Neuronal stem cell (in vitro differentiated cells): ENCODE measurements around the gene IL32.

ENCODE experiments used
- DNase-seq: peaks from one replicate; pipeline ENCODE4 v3.0.0-alpha.2; 2013; ENCODE audit warnings: low spot score
- H2AFZ ChIP-seq: one replicate; pipeline ENCODE4 v1.6.1; 2013; ENCODE audit warnings: mild to moderate bottlenecking, low read length, inconsistent platforms
- H2AK5ac ChIP-seq: 2 replicates; pipeline ENCODE4 v1.6.1; 2013; ENCODE audit warnings: low read depth, mild to moderate bottlenecking, inconsistent platforms, low read length, moderate library complexity, mixed read lengths
- H2BK120ac ChIP-seq: 2 replicates; pipeline ENCODE4 v1.6.1; 2013; ENCODE audit warnings: low read depth, mild to moderate bottlenecking, inconsistent platforms, low read length, moderate library complexity, mixed read lengths
- H2BK12ac ChIP-seq: one replicate; pipeline ENCODE4 v1.6.1; 2013; ENCODE audit warnings: low read length, inconsistent platforms
- H2BK15ac ChIP-seq: 2 replicates; pipeline ENCODE4 v1.6.1; 2013; ENCODE audit warnings: mild to moderate bottlenecking, low read length, inconsistent platforms, mixed read lengths
- H2BK5ac ChIP-seq: one replicate; pipeline ENCODE4 v1.6.1; 2013; ENCODE audit warnings: inconsistent platforms, mild to moderate bottlenecking, low read length, moderate library complexity
- H3K14ac ChIP-seq: one replicate; pipeline ENCODE4 v1.6.1; 2013; ENCODE audit warnings: low read length, inconsistent platforms
- H3K18ac ChIP-seq: 2 replicates; pipeline ENCODE4 v1.6.1; 2013; ENCODE audit warnings: low read length, inconsistent platforms
- H3K23ac ChIP-seq: 2 replicates; pipeline ENCODE4 v1.6.1; 2013; ENCODE audit warnings: low read depth, mild to moderate bottlenecking, mixed read lengths, low read length, inconsistent platforms; ENCODE audit not compliant: poor library complexity
- H3K27ac ChIP-seq: replicated peaks from 3 replicates; pipeline ENCODE4 v1.5.1; 2013; ENCODE audit warnings: low read length, inconsistent platforms
- H3K27me3 ChIP-seq, 3 experiments: 2 replicates each; pipeline ENCODE4 v1.6.1; 2013; ENCODE audit warnings: low read length in 3 of 3, mild to moderate bottlenecking in 2 of 3, inconsistent platforms in 1 of 3, low read depth in 1 of 3, mixed read lengths in 1 of 3, moderate library complexity in 1 of 3; ENCODE audit not compliant: control insufficient read depth in 3 of 3, insufficient read depth in 3 of 3
- H3K36me3 ChIP-seq, 2 donors: replicated peaks in 1 of 2; 2 replicates each; pipeline ENCODE4 v1.6.1; 2013; ENCODE audit warnings: low read length in 2 of 2; ENCODE audit not compliant: control insufficient read depth in 2 of 2, insufficient read depth in 2 of 2
- H3K4ac ChIP-seq: 2 replicates; pipeline ENCODE4 v1.6.1; 2013; ENCODE audit warnings: inconsistent platforms, mild to moderate bottlenecking, low read length, moderate library complexity
- H3K4me1 ChIP-seq, 2 donors: 1 replicate in 1 of 2; 2 replicates in 1 of 2; pipeline ENCODE4 v1.6.1; 2013; ENCODE audit warnings: low read length in 2 of 2, low read depth in 1 of 2; ENCODE audit not compliant: control insufficient read depth in 2 of 2, insufficient read depth in 1 of 2
- H3K4me2 ChIP-seq: one replicate; pipeline ENCODE4 v1.6.1; 2013; ENCODE audit warnings: mild to moderate bottlenecking, low read length, inconsistent platforms; ENCODE audit not compliant: insufficient read depth, poor library complexity, severe bottlenecking
- H3K4me3 ChIP-seq, 2 donors: 2 replicates each; pipeline ENCODE4 v1.5.1; 2013; ENCODE audit warnings: low read length in 2 of 2, mild to moderate bottlenecking in 2 of 2, inconsistent platforms in 1 of 2, moderate library complexity in 1 of 2
- H3K79me1 ChIP-seq: one replicate; pipeline ENCODE4 v1.6.1; 2013; ENCODE audit warnings: low read depth, mild to moderate bottlenecking, inconsistent platforms, low read length, moderate library complexity
- H3K9ac ChIP-seq: one replicate; pipeline ENCODE4 v1.6.1; 2013; ENCODE audit warnings: mild to moderate bottlenecking, low read depth, low read length, inconsistent platforms; ENCODE audit not compliant: poor library complexity
- H3K9me3 ChIP-seq, 2 donors: replicated peaks in 1 of 2; 2 replicates each; pipeline versions ENCODE3 to v1.6.1; 2013; ENCODE audit warnings: low read length in 2 of 2, mild to moderate bottlenecking in 2 of 2, inconsistent platforms in 1 of 2, low read depth in 1 of 2, mixed read lengths in 1 of 2, moderate library complexity in 1 of 2; ENCODE audit not compliant: control insufficient read depth in 2 of 2, insufficient read depth in 1 of 2
- H4K8ac ChIP-seq: one replicate; pipeline ENCODE4 v1.6.1; 2013; ENCODE audit warnings: low read depth, mild to moderate bottlenecking, inconsistent platforms, low read length, moderate library complexity
- H4K91ac ChIP-seq: one replicate; pipeline ENCODE4 v1.6.1; 2013; ENCODE audit warnings: low read length, low read depth, mild to moderate bottlenecking, inconsistent platforms; ENCODE audit not compliant: poor library complexity
- WGBS, 2 donors: extraction: QIAGEN DNeasy Blood & Tissue Kit; methylation state at CpG; one replicate each; pipeline ENCODE4 v1.1.7; 2013; ENCODE audit warnings: missing lambda C conversion rate in 2 of 2, mixed read lengths in 1 of 2; ENCODE audit not compliant: insufficient read length in 2 of 2, insufficient replicate concordance in 1 of 2; ENCODE audit errors: extremely low coverage in 2 of 2; 5-methylcytosine and 5-hydroxymethylcytosine counted together

IL32 gene

DNA sequence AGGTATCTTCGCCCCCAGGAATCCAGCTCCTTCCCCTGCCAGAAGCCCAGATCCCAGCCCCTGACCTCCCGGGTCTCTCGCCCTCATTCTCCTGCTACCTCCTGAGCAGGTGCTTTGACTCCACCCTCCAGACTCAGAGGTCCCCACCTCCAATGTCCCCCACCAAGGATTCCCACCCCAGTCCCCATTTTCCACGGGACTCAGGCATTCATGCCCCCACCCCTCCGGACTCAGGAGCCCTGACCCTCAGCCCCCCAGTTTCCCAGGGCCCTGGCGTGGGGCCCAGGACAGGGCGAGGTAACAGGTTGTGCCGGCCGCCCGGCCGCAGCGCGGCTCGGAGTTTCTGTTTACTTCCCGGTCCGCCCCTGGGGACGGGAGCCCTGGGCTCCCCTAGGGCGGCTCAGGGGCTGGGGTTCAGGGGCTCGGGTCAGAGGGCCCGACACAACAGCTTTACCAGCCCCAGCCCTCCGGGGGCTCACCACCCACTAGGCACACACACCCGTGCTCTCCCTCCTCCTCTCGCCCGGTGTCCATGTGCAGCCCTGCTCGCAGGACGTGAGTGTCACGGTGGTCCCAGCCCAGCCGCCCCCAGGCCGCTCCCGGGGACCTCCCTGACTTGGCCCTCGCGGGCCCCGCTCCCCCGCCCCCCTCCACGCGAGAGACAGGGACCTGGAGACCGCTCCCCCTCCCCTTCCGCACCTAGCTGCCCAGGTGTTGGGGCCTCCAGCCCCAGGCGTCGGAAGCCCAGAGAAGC is 29.3 kb upstream of the IL32 start:
- H2AFZ ChIP-seq, result peak overlapping the region; percentile 47
- no peaks in the 10 kb centered on the region for H3K36me3 ChIP-seq
- no peak overlapping the region for H3K27ac ChIP-seq
- H3K4ac ChIP-seq, result no peak overlapping the region
- H3K9me3 ChIP-seq, result no peaks in the 10 kb centered on the region
- H3K4me2 ChIP-seq, result no peak overlapping the region
- H3K18ac ChIP-seq, result peak overlapping the region; percentile 38
- no peak overlapping the region for H4K91ac ChIP-seq
- H2AK5ac ChIP-seq, result no peak overlapping the region
- no CpG with 5 or more reads among the region's 40 CpGs for WGBS, 2 donors
- H3K4me1 ChIP-seq, result no peaks in the 10 kb centered on the region
- peak overlapping the region; percentile 43 for H3K23ac ChIP-seq
- H3K9ac ChIP-seq, result no peak overlapping the region
- no peak overlapping the region for H2BK5ac ChIP-seq
- peaks cover 21 to 63% (median 59%) of the 10 kb centered on the region in 3 experiments for H3K27me3 ChIP-seq
- H2BK120ac ChIP-seq, result no peak overlapping the region
- H3K14ac ChIP-seq, result no peak overlapping the region
- DNase-seq, result no peak
- H2BK15ac ChIP-seq, result peak overlapping the region; percentile 17
- no peak overlapping the region for H4K8ac ChIP-seq
- H3K79me1 ChIP-seq, result peaks cover 2% of the 10 kb centered on the region
- H2BK12ac ChIP-seq, result no peak overlapping the region
- no peak overlapping the region for H3K4me3 ChIP-seq

DNA sequence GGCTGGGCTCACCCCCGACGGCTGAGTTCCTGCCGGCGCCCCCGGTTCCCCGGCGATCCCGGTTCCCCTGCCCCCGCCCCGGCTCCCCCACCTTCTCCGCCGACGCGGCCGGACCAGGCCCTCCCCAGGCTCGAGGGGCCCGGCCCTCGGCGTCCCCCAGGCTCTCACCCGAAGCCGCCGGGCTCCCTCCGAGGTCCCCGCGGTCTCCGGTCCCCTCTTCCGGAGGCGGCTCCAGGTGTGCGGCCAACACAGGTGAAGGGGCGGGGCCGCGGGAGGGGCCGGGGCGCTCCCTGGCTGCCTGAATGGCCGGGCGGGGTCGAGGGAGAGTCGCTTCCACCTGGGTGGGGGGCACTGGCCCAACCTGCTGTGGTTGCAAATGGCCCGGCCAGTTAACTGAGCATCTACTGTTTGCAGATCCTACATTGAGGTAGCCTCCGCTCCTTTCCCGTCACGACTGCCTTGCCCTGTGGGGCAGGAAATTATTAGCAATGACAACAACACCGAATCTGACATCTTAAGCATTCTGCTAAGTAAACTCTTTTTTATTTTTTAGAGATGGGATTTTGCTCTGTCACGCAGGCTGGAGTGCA is 28.6 kb upstream of the IL32 start, which contains the start of gene BICDL2:
BICDL2 (minus strand) TSS at position 219 of the 590 bp plus-strand sequence. CDS start 1,448 bp downstream, outside the sequence.
- H2AFZ ChIP-seq, result peak within 1 kb of the TSS; percentile 47
- H3K27ac ChIP-seq, result no peak within 1 kb of the TSS
- WGBS, 2 donors, result no CpG with 5 or more reads among the region's 44 CpGs
- H3K18ac ChIP-seq, result peak within 1 kb of the TSS; percentile 38
- H4K8ac ChIP-seq, result no peak within 1 kb of the TSS
- no peak within 1 kb of the TSS for H2AK5ac ChIP-seq
- peak within 1 kb of the TSS; percentile 11 for H3K4me2 ChIP-seq
- no peak within 1 kb of the TSS for H3K14ac ChIP-seq
- H3K4me1 ChIP-seq, result no peaks in the 10 kb centered on the region
- H2BK12ac ChIP-seq, result no peak within 1 kb of the TSS
- peak within 1 kb of the TSS; percentile 17 for H2BK15ac ChIP-seq
- no peak within 1 kb of the TSS for H2BK120ac ChIP-seq
- no peak within 1 kb of the TSS for H3K4ac ChIP-seq
- peaks cover 2% of the 10 kb centered on the region for H3K79me1 ChIP-seq
- H3K9ac ChIP-seq, result no peak within 1 kb of the TSS
- H4K91ac ChIP-seq, result no peak within 1 kb of the TSS
- no peak for DNase-seq
- peaks cover 21 to 63% (median 61%) of the 10 kb centered on the region in 3 experiments for H3K27me3 ChIP-seq
- no peak within 1 kb of the TSS for H2BK5ac ChIP-seq
- no peaks in the 10 kb centered on the region for H3K36me3 ChIP-seq
- H3K9me3 ChIP-seq, result no peaks in the 10 kb centered on the region
- H3K4me3 ChIP-seq, result no peak within 1 kb of the TSS
- peak within 1 kb of the TSS; percentile 43 for H3K23ac ChIP-seq

DNA sequence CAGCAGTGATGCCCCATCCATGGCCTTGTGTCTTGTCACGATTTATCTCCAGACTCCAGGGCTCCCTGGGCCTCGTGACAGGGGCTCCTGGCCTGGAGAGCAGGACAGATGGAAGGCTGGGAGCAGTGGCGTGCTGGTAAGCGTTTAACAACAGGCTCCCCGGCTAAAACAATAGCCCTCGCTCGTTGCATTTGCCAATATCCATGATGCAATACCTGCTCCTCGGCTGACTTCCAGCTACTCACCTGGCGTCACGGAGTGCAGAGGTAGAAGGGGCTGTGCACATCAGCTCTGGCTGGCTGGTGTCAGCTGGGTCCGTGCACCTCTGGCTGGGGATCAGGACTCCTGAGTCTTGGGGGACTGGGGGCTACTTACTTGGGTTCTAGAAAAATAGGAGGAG is 27.2 kb upstream of the IL32 start:
- Histone ChIP-seq H3K36me3 (no peaks in the 10 kb centered on the region), H3K9ac (no peak overlapping the region)

DNA sequence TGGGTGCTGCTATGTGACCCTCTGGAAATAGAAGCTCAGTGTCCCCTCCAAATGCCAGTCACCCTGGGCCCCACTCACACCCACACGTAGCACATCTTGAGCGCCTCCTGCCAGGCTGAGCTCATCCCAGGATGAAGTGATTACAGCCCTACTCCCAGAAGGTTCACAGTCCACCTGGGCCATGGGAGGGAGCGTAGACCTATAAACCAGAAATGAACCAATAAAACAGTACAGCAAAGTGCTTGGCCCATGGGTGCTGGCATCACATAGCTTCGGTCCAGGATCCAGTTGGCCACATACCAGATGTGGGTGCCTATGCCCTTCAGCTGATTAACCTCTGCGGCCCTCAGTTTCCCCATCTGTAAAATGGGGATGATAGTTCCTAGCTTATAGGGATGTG is 26.5 kb upstream of the IL32 start:
- H2BK12ac ChIP-seq, result no peak overlapping the region
- no peak overlapping the region for H3K4me3 ChIP-seq
- H3K14ac ChIP-seq, result no peak overlapping the region
- no peaks in the 10 kb centered on the region for H3K9me3 ChIP-seq
- peaks cover 21 to 65% (median 48%) of the 10 kb centered on the region in 3 experiments for H3K27me3 ChIP-seq
- no peak overlapping the region for H2BK5ac ChIP-seq
- no peak overlapping the region for H3K23ac ChIP-seq
- no peak overlapping the region for H4K91ac ChIP-seq
- no peaks in the 10 kb centered on the region for H3K36me3 ChIP-seq
- H3K4ac ChIP-seq, result no peak overlapping the region
- H3K79me1 ChIP-seq, result peaks cover 2% of the 10 kb centered on the region
- H2BK15ac ChIP-seq, result no peak overlapping the region
- H3K4me2 ChIP-seq, result no peak overlapping the region
- DNase-seq, result no peak
- H3K4me1 ChIP-seq, result no peaks in the 10 kb centered on the region
- no peak overlapping the region for H3K27ac ChIP-seq
- H3K18ac ChIP-seq, result no peak overlapping the region
- WGBS, 2 donors, result no CpG with 5 or more reads among the region's 5 CpGs
- H3K9ac ChIP-seq, result no peak overlapping the region
- H2AK5ac ChIP-seq, result no peak overlapping the region
- H2BK120ac ChIP-seq, result no peak overlapping the region
- no peak overlapping the region for H2AFZ ChIP-seq
- no peak overlapping the region for H4K8ac ChIP-seq

More for the DNA sequence above, 27.2 kb upstream of the IL32 start:
- no peak overlapping the region for H2BK120ac ChIP-seq
- no peak overlapping the region for H3K14ac ChIP-seq
- H3K18ac ChIP-seq, result no peak overlapping the region
- no peak for DNase-seq
- H3K4me3 ChIP-seq, result no peak overlapping the region
- H3K79me1 ChIP-seq, result peaks cover 2% of the 10 kb centered on the region
- H2BK15ac ChIP-seq, result no peak overlapping the region
- H3K4me1 ChIP-seq, result no peaks in the 10 kb centered on the region
- no peak overlapping the region for H3K27ac ChIP-seq
- no peak overlapping the region for H4K8ac ChIP-seq
- no peak overlapping the region for H2AK5ac ChIP-seq
- no peaks in the 10 kb centered on the region for H3K9me3 ChIP-seq
- H3K4ac ChIP-seq, result no peak overlapping the region
- no peak overlapping the region for H2AFZ ChIP-seq
- H2BK12ac ChIP-seq, result no peak overlapping the region
- no CpG with 5 or more reads among the region's 11 CpGs for WGBS, 2 donors
- peaks cover 21 to 60% (median 55%) of the 10 kb centered on the region in 3 experiments for H3K27me3 ChIP-seq
- no peak overlapping the region for H3K4me2 ChIP-seq
- H3K23ac ChIP-seq, result no peak overlapping the region
- H4K91ac ChIP-seq, result no peak overlapping the region
- H2BK5ac ChIP-seq, result peak overlapping the region; percentile 44
